NOMO-1 treated with DMSO at 0.1 percent for 48 hours (cell line): Measurements from ENCODE around the gene ASPA.
"Not testable (repeated sequence)": the region's sequence is repeated elsewhere in the genome, so short reads cannot be mapped to it uniquely, and the experiment has no call there.

Experiments
- DNase-seq: peaks from one replicate; lab custom pipeline; 2025; ENCODE audit not compliant: unreplicated experiment; lab: John Stamatoyannopoulos, UW

Gene ASPA

GRCh38 chr17:3507071-3507470 lies 31.3 kb downstream of the ASPA start:
- no peak for DNase-seq

GRCh38 chr17:3507869-3508268 lies 32.1 kb downstream of the ASPA start:
- DNase-seq: no peak

GRCh38 chr17:3510090-3510489 lies 34.3 kb downstream of the ASPA start:
- DNase-seq: no peak

GRCh38 chr17:3511852-3512504 lies 36.2 kb downstream of the ASPA start:
- no peak for DNase-seq

GRCh38 chr17:3512505-3513171 lies 36.8 kb downstream of the ASPA start:
- no peak for DNase-seq

GRCh38 chr17:3513305-3514035 lies 37.7 kb downstream of the ASPA start:
- DNase-seq: no peak

GRCh38 chr17:3514167-3514566 lies 38.4 kb downstream of the ASPA start:
- DNase-seq: not testable (repeated sequence)

GRCh38 chr17:3514873-3515272 lies 39.1 kb downstream of the ASPA start:
- DNase-seq: no peak

GRCh38 chr17:3519472-3519871 lies 43.7 kb downstream of the ASPA start:
- not testable (repeated sequence) for DNase-seq

- DNase-seq: no peak
Measured at GRCh38 chr17:3524024-3524423, 48.2 kb downstream of the ASPA start.

- no peak for DNase-seq
Measured at GRCh38 chr17:3526491-3526890, 50.7 kb downstream of the ASPA start.

GRCh38 chr17:3526971-3527370 lies 51.2 kb downstream of the ASPA start:
- DNase-seq: no peak

- no peak for DNase-seq
Measured at GRCh38 chr17:3527468-3527867, 51.7 kb downstream of the ASPA start.

- DNase-seq: no peak
Measured at GRCh38 chr17:3527896-3528295, 52.1 kb downstream of the ASPA start.

GRCh38 chr17:3528403-3528851 lies 52.6 kb downstream of the ASPA start:
- DNase-seq: no peak

- DNase-seq: no peak
Measured at GRCh38 chr17:3528880-3529511, 53.2 kb downstream of the ASPA start.

GRCh38 chr17:3529817-3530741 lies 54.3 kb downstream of the ASPA start:
- no peak for DNase-seq

GRCh38 chr17:3531266-3532101 lies 55.7 kb downstream of the ASPA start:
- no peak for DNase-seq

- no peak for DNase-seq
Measured at GRCh38 chr17:3532106-3532858, 56.5 kb downstream of the ASPA start.
